Choroid plexus epithelial cell (primary cell): ENCODE measurements around the gene PPM1E.
"Not testable (repeated sequence)": the region's sequence is repeated elsewhere in the genome, so short reads cannot be mapped to it uniquely, and the experiment has no call there.

ENCODE experiments used
- DNase-seq: peaks from one replicate; pipeline ENCODE4 v3.0.0-alpha.2; 2010; ENCODE audit warnings: low read depth
- H3K4me3 ChIP-seq: 2 replicates; pipeline ENCODE4 v1.5.1; 2011; ENCODE audit warnings: low read depth, mild to moderate bottlenecking, control low read depth, low read length, moderate library complexity
- CTCF ChIP-seq: conservative IDR thresholded peaks from 2 replicates; pipeline ENCODE4 v1.5.1; 2011; ENCODE audit warnings: low read depth, mild to moderate bottlenecking, control low read depth, inconsistent platforms, low read length, moderate library complexity

Gene PPM1E

GRCh38 chr17:58947411-58947810, 191.8 kb downstream of the PPM1E start:
- H3K4me3 ChIP-seq: no peak overlapping the region
- no peak for TF ChIP-seq CTCF
- no peak for DNase-seq

DNA sequence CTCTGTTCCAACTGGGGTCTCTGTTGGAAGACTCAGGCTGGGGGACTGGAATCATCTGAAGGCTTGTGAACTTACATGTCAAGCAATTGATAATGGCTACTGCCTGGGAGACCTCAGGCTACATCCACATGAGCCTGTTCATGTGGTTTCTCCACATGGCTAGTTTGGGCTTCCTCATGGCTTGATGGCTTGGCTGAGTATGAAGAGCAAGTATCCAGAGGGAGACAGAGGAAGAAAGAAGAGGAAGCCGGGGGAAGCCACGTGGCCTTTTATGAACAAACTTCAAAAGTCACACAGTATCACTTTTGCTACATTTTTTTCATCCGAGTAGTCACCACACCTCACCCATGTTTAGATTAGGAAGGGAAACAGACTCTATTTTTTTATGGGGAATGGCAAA, 192.2 kb downstream of the PPM1E start:
- H3K4me3 ChIP-seq: no peak overlapping the region
- DNase-seq: no peak
- no peak for TF ChIP-seq CTCF

GRCh38 chr17:58954358-58954757, 198.7 kb downstream of the PPM1E start:
- not testable (repeated sequence) for DNase-seq, H3K4me3 ChIP-seq

GRCh38 chr17:58956997-58957724, 201.5 kb downstream of the PPM1E start:
- DNase-seq: peak; percentile 72
- no peak overlapping the region for H3K4me3 ChIP-seq
- TF ChIP-seq CTCF: no peak

GRCh38 chr17:58957725-58958073, 202.0 kb downstream of the PPM1E start:
- not testable (repeated sequence) for H3K4me3 ChIP-seq, DNase-seq

DNA sequence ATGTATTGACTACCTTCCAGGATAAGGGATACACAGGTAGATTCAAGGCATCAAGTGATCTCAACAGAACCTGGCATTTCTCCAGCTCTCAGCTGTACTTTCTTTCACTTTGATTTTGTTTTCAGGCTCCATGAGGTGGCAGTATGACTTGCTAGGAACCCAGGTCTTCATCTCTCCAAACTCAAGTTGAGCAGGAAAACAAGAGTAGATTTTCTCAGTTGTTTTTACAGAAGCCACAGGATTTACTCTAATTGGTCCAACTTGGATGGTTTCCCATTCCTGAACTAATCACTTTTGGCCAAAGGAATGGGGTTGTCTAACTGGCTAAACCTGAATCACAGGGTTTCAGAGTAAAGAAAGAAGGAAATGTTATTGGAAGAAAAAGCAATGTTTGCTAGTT, 204.4 kb downstream of the PPM1E start:
- peak; percentile 87 for DNase-seq
- peak; percentile 57 for TF ChIP-seq CTCF
- H3K4me3 ChIP-seq: no peak overlapping the region

GRCh38 chr17:58965221-58965620, 209.6 kb downstream of the PPM1E start:
- no peak for TF ChIP-seq CTCF
- no peak overlapping the region for H3K4me3 ChIP-seq
- no peak for DNase-seq

GRCh38 chr17:58966208-58966607, 210.6 kb downstream of the PPM1E start:
- no peak for TF ChIP-seq CTCF
- H3K4me3 ChIP-seq: no peak overlapping the region
- no peak for DNase-seq
